ENCODE measurements around the gene CD244.

The CD244 gene

DNA sequence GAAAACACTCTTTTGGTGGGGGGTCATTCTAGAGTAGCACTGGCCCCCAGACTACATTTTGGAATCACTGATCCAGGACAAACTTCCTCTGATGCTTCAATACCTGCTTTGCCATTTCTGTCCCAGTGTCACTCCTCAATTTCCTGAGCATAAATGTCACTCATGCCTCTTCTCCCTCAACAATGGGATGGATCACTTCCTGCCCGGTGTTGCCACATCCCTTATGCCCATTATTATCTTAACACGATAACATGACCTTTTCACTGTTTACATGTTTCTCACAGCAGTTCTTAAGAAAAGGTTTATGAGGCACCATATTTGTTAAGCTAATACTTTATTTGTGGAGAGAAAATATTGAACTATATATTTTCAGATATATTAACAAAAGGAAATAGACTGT, 26.2 kb upstream of the CD244 start:
- Histone ChIP-seq H3K27me3 (no peaks in the 10 kb centered on the region), H3K27ac (no peak overlapping the region), H3K4me1 (ENCODE audit: control insufficient read depth in 1 of 2, insufficient read depth in 1 of 2, low read depth in 1 of 2, low read length in 1 of 2) (peaks cover 10 to 11% of the 10 kb centered on the region in 2 experiments), H3K36me3 (no peaks in the 10 kb centered on the region), H3K9me3 (no peaks in the 10 kb centered on the region), H3K4me3 (ENCODE audit: low read depth in 1 of 2, low read length in 1 of 2) (no peak overlapping the region)
- TF ChIP-seq, protein P1, sequence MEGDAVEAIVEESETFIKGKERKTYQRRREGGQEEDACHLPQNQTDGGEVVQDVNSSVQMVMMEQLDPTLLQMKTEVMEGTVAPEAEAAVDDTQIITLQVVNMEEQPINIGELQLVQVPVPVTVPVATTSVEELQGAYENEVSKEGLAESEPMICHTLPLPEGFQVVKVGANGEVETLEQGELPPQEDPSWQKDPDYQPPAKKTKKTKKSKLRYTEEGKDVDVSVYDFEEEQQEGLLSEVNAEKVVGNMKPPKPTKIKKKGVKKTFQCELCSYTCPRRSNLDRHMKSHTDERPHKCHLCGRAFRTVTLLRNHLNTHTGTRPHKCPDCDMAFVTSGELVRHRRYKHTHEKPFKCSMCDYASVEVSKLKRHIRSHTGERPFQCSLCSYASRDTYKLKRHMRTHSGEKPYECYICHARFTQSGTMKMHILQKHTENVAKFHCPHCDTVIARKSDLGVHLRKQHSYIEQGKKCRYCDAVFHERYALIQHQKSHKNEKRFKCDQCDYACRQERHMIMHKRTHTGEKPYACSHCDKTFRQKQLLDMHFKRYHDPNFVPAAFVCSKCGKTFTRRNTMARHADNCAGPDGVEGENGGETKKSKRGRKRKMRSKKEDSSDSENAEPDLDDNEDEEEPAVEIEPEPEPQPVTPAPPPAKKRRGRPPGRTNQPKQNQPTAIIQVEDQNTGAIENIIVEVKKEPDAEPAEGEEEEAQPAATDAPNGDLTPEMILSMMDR (IDR thresholded peaks at IDR 0.05): no peak

DNA sequence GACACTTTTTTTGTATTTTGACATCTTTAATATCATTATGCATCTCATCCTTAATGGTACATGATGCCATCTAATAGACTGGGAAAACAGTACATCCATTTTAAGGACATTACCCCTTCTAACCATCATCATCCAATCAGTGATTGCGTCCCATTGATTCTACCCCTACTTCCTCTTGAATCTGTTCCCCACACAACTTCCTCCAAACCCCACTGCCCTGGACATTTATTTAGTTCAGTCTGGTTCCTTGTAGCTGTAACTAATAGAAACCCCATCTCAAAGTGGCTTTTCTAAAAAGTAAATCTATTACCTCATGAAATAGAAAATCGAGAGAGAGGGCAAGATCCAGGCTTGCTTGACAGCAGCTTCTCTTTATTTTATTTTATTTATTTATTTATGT, 24.4 kb upstream of the CD244 start:
- Histone ChIP-seq H3K4me3 (ENCODE audit: low read depth in 1 of 2, low read length in 1 of 2) (no peak overlapping the region), H3K27me3 (no peaks in the 10 kb centered on the region), H3K4me1 (ENCODE audit: control insufficient read depth in 1 of 2, insufficient read depth in 1 of 2, low read depth in 1 of 2, low read length in 1 of 2) (peaks cover 27 to 28% of the 10 kb centered on the region in 2 experiments), H3K9me3 (no peaks in the 10 kb centered on the region), H3K36me3 (no peaks in the 10 kb centered on the region), H3K27ac (no peak overlapping the region)
- TF ChIP-seq, protein P1 (IDR thresholded peaks at IDR 0.05): no peak

DNA sequence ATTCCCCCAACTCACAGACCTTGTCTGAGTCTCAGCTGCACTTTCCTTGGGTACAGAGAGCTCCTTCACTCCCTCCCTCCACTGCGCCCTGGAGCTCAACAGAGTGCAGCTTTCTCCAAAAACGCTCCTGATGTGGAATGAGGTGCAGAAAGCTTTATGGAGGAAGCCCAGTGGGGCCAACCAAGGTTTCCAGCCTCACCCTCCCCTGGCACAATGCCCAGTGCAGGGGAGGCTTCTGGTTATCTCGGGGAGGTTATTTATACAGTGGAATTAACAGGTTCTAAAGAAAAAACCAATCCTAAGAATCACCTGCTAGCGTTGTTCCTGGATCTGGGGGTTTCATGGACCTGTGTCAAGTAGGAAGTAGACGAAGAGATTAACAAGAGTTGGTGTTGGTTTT, 22.4 kb upstream of the CD244 start, which contains the start of gene ITLN1:
Gene ITLN1 (minus strand): TSS at position 139 of the 400 bp plus-strand sequence. CDS start 303 bp downstream, outside the sequence.
- Histone ChIP-seq H3K9me3 (no peaks in the 10 kb centered on the region), H3K4me1 (ENCODE audit: control insufficient read depth in 1 of 2, insufficient read depth in 1 of 2, low read depth in 1 of 2, low read length in 1 of 2) (peaks cover 27 to 28% of the 10 kb centered on the region in 2 experiments), H3K4me3 (ENCODE audit: low read depth in 1 of 2, low read length in 1 of 2) (no peak within 1 kb of the TSS), H3K27ac (peak within 1 kb of the TSS; percentile 14), H3K36me3 (no peaks in the 10 kb centered on the region), H3K27me3 (no peaks in the 10 kb centered on the region)
- TF ChIP-seq, protein P1 (IDR thresholded peaks at IDR 0.05): no peak

DNA sequence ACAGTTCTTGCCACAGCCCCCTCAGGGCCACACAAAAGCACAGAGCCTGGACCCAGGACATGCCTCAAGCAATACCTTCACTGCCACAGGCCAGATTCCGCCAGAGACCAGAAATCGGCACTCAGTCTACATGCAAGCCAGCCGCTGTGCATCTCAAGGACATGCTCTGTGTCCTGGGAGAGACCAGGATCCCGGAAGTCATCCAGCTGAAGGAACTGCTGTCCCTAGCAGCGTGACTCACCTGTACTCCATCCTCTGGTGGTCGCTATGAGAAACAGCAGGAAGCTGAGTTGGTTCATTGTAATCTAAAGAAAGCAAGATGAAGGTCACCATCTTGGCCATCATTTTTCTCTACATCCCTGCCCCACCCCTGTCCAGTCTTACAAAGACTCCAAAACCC, 21.9 kb upstream of the CD244 start:
- H3K36me3 ChIP-seq: no peaks in the 10 kb centered on the region
- no peaks in the 10 kb centered on the region for H3K9me3 ChIP-seq
- peak overlapping the region; percentile 14 for H3K27ac ChIP-seq
- H3K4me3 ChIP-seq (ENCODE audit: low read depth in 1 of 2, low read length in 1 of 2): no peak overlapping the region
- TF ChIP-seq, protein P1 (IDR thresholded peaks at IDR 0.05): no peak
- no peaks in the 10 kb centered on the region for H3K27me3 ChIP-seq
- H3K4me1 ChIP-seq (ENCODE audit: control insufficient read depth in 1 of 2, insufficient read depth in 1 of 2, low read depth in 1 of 2, low read length in 1 of 2): peaks cover 27 to 28% of the 10 kb centered on the region in 2 experiments

DNA sequence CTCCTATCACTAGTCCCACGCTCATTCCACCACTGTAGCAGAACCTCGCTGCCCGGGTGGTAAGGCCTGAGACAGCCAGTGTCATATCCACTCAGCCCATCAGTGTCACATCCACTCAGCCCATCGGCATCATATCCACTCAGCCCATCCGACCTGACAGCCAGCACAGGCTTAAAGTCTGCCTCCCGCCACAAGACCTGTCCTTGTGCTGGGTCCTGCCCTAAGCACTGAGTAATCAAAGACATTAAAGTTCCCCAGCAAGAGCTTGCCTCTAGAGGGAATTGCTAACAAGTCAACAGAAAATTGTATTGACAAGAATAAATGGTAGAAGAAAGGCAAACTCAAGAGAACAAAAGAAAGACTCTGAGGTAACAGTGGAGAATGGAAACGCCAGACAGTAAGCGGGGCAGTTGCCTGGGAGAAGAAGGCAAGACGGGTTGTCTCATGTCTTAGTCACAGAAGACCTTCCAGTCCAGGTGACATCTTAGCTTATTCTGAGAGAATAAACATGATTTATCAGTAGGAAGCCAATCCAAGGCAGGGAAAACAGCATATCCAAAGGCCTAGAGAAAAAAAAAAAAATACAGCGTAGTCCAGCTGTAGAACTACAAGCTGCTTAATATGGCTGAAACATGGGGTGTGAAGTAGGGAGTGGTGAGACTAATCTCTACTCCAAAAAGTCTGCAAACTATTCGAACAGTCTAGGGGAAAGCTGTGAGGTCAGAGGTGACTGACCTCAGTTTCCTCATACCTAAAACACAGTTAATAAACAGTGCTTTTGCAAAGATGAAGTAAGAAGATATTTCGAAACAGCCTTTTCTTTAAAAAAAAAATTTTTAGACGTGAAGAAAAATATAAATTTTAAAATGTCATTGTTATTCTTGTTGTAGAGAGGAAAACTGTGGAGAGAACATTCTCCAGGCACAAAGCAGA, 21.2 kb upstream of the CD244 start:
- Histone ChIP-seq H3K4me3 (ENCODE audit: low read depth in 1 of 2, low read length in 1 of 2) (no peak overlapping the region), H3K9me3 (no peaks in the 10 kb centered on the region), H3K36me3 (no peaks in the 10 kb centered on the region), H3K4me1 (ENCODE audit: control insufficient read depth in 1 of 2, insufficient read depth in 1 of 2, low read depth in 1 of 2, low read length in 1 of 2) (peaks cover 27 to 28% of the 10 kb centered on the region in 2 experiments), H3K27me3 (no peaks in the 10 kb centered on the region), H3K27ac (peak overlapping the region; percentile 14)
- TF ChIP-seq, protein P1 (IDR thresholded peaks at IDR 0.05): no peak

Measured in neutrophil (primary cell).